ENCODE data around the gene KRT73.

The KRT73 gene

DNA sequence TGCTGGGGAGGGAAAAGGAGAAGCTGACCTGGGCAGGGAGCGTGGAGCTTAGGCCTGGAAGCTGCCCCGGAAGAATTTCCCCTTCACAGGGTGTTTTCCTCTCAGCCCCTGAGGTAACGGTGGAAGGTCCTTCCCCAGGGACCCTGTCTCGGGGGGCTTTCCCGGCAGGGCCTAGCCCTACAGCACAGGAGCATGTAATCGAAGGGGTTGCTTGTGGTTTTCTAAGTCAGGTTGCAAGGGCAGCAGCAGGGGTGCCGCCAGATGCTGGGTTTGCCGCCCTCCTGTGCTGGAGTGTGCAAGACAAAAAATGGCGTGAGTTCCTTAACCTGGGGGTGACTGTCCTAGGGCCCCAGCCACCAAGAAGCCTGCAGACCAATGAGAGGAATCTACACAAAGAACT is 43.1 kb downstream of the KRT73 start:
- H3K9me3 ChIP-seq (ENCODE audit: control insufficient read depth, low read length): no peaks in the 10 kb centered on the region
- no peak overlapping the region for H3K9ac ChIP-seq (ENCODE audit: low read length)
- H3K4me1 ChIP-seq (ENCODE audit: control insufficient read depth, insufficient read depth, low read length): no peaks in the 10 kb centered on the region
- H3K27me3 ChIP-seq (ENCODE audit: control insufficient read depth, insufficient read depth, low read length): no peaks in the 10 kb centered on the region
- H3K36me3 ChIP-seq (ENCODE audit: control insufficient read depth, insufficient read depth, low read length): no peaks in the 10 kb centered on the region
- H3K4me3 ChIP-seq (ENCODE audit: low read length): no peak overlapping the region

DNA sequence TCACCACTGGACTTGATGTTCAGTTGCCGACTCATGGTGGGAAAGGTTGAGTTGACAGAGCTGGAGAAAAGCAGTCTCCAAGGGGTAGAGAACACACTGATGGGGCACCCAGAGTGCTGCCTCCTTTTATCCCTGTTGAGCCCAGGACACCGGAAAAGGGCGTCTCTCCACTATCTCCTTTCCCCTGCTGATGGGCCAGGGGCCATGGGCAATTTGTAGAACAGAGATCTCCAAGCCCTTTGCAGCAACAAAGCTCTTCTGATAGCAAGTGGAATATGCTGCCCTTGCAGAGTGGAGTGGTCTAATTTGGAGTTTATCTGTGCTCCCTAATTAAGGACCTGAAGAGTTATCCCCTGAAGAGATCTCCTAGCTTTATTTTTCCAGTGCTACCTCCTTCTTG is 44.6 kb downstream of the KRT73 start, which contains the start of gene KRT74:
KRT74 (minus strand) TSS at position 101 of the 400 bp plus-strand sequence; CDS start at position 35, 66 bp downstream.
- Histone ChIP-seq H3K36me3 (ENCODE audit: control insufficient read depth, insufficient read depth, low read length) (no peaks in the 10 kb centered on the region), H3K9ac (ENCODE audit: low read length) (no peak within 1 kb of the TSS), H3K9me3 (ENCODE audit: control insufficient read depth, low read length) (no peaks in the 10 kb centered on the region), H3K4me3 (ENCODE audit: low read length) (no peak within 1 kb of the TSS), H3K4me1 (ENCODE audit: control insufficient read depth, insufficient read depth, low read length) (no peaks in the 10 kb centered on the region), H3K27me3 (ENCODE audit: control insufficient read depth, insufficient read depth, low read length) (no peaks in the 10 kb centered on the region)

DNA sequence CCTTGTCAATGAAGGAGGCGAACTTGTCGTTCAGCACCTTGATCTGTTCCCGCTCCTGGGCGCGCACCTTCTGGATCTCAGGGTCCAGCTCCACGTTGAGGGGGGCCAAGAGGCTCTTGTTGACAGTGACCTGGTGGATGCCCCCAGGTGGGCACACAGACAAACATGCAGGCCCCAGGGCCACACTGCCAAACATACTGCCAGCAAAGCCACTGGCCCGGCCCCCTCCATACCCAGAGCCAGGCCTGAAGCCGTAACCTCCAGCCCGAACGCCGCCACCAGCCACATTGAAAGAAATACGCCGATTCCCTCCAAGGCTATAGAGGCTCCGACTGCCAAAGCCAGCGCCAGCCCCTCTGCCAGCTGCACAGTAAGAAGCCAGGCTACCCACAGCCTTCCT is 45.1 kb downstream of the KRT73 start:
- Histone ChIP-seq H3K9me3 (ENCODE audit: control insufficient read depth, low read length) (no peaks in the 10 kb centered on the region), H3K4me1 (ENCODE audit: control insufficient read depth, insufficient read depth, low read length) (no peaks in the 10 kb centered on the region), H3K27me3 (ENCODE audit: control insufficient read depth, insufficient read depth, low read length) (no peaks in the 10 kb centered on the region), H3K4me3 (ENCODE audit: low read length) (no peak overlapping the region), H3K36me3 (ENCODE audit: control insufficient read depth, insufficient read depth, low read length) (no peaks in the 10 kb centered on the region), H3K9ac (ENCODE audit: low read length) (no peak overlapping the region)

DNA sequence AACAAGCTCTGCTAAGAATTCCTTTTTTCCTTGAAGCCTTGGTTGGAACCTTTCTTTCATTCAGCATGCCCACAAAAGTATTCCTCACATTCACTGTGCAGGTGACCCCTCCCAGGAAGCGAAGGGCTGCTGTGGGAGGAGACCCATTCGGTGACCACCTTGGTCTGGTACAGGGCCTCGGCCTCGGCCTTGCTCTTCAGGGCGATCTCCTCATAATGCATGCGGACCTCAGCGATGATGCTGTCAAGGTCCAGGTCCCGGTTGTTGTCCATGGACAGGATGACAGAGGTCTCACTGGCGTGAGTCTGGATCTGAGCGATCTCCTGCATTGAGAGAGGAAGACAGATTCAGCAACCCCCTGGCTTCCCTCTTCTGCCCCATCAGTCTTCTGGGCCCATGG is 47.8 kb downstream of the KRT73 start:
- H3K36me3 ChIP-seq (ENCODE audit: control insufficient read depth, insufficient read depth, low read length): no peaks in the 10 kb centered on the region
- H3K4me1 ChIP-seq (ENCODE audit: control insufficient read depth, insufficient read depth, low read length): no peaks in the 10 kb centered on the region
- no peaks in the 10 kb centered on the region for H3K9me3 ChIP-seq (ENCODE audit: control insufficient read depth, low read length)
- no peak overlapping the region for H3K9ac ChIP-seq (ENCODE audit: low read length)
- peaks cover 14% of the 10 kb centered on the region for H3K27me3 ChIP-seq (ENCODE audit: control insufficient read depth, insufficient read depth, low read length)
- no peak overlapping the region for H3K4me3 ChIP-seq (ENCODE audit: low read length)

DNA sequence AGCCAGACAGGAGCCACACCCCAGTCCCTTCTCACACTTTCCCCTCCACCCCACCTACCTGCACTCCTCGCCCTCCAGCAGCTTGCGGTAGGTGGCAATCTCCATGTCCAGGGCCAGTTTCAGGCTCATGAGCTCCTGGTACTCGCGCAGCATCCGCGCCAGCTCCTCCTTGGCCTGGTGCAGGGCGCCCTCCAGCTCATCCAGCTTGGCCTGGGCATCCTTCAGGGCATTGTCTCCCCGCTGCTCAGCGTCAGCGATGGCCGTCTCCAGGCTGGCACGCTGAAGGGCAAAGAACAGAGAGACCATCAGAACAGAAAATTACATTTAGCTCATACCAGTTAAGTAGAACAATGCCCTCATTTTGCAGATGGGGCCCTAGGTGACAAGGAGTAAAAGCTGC is 50.2 kb downstream of the KRT73 start:
- Histone ChIP-seq H3K4me1 (ENCODE audit: control insufficient read depth, insufficient read depth, low read length) (no peaks in the 10 kb centered on the region), H3K9me3 (ENCODE audit: control insufficient read depth, low read length) (no peaks in the 10 kb centered on the region), H3K4me3 (ENCODE audit: low read length) (no peak overlapping the region), H3K9ac (ENCODE audit: low read length) (no peak overlapping the region), H3K27me3 (ENCODE audit: control insufficient read depth, insufficient read depth, low read length) (peaks cover 17% of the 10 kb centered on the region), H3K36me3 (ENCODE audit: control insufficient read depth, insufficient read depth, low read length) (no peaks in the 10 kb centered on the region)

DNA sequence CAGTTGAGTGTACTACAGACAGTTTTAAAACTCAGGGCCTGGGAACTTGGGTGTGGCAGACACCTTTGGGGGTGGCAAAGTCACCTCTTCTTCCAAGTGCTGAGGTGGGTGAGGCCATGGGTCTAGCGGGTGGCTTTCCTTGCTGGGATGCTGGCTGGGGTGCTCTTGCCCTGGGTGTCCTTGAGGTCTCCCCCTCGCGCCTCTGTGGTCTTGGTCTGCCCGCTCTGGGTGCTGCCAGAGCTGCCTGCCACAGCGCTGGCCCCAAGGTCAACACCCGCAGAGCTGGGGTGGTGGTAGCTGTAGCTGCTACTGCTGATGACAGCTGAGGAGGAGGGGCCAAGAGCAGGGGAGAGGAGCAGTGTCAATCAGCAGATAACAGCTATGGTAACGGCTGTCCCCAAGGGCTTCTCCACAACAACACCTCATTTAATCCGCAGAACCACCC is 51.5 kb downstream of the KRT73 start:
- Histone ChIP-seq H3K27me3 (ENCODE audit: control insufficient read depth, insufficient read depth, low read length) (peaks cover 17% of the 10 kb centered on the region), H3K9ac (ENCODE audit: low read length) (no peak overlapping the region), H3K4me1 (ENCODE audit: control insufficient read depth, insufficient read depth, low read length) (no peaks in the 10 kb centered on the region), H3K4me3 (ENCODE audit: low read length) (no peak overlapping the region), H3K9me3 (ENCODE audit: control insufficient read depth, low read length) (no peaks in the 10 kb centered on the region), H3K36me3 (ENCODE audit: control insufficient read depth, insufficient read depth, low read length) (no peaks in the 10 kb centered on the region)

DNA sequence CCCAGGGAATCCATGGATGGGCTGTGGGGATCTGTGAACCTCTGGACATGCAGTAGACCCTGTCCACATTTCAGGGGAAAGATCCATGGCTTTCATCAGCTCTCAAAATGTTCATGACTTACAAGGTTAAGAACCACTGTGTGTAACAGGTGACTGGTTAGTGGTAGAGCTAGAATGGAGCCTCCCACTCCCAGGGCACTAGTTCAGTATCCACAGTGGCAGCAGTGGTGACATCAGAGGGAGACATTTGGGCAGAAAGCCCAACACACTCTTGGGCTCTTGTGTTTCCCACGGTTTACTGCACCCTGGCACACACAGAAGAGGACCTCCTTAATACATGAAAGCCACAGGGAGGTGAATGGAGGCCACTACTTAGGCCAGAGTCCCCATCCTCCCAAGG is 53.8 kb downstream of the KRT73 start:
- H3K27me3 ChIP-seq (ENCODE audit: control insufficient read depth, insufficient read depth, low read length): peaks cover 17% of the 10 kb centered on the region
- no peaks in the 10 kb centered on the region for H3K9me3 ChIP-seq (ENCODE audit: control insufficient read depth, low read length)
- no peak overlapping the region for H3K4me3 ChIP-seq (ENCODE audit: low read length)
- H3K36me3 ChIP-seq (ENCODE audit: control insufficient read depth, insufficient read depth, low read length): no peaks in the 10 kb centered on the region
- no peaks in the 10 kb centered on the region for H3K4me1 ChIP-seq (ENCODE audit: control insufficient read depth, insufficient read depth, low read length)
- no peak overlapping the region for H3K9ac ChIP-seq (ENCODE audit: low read length)

DNA sequence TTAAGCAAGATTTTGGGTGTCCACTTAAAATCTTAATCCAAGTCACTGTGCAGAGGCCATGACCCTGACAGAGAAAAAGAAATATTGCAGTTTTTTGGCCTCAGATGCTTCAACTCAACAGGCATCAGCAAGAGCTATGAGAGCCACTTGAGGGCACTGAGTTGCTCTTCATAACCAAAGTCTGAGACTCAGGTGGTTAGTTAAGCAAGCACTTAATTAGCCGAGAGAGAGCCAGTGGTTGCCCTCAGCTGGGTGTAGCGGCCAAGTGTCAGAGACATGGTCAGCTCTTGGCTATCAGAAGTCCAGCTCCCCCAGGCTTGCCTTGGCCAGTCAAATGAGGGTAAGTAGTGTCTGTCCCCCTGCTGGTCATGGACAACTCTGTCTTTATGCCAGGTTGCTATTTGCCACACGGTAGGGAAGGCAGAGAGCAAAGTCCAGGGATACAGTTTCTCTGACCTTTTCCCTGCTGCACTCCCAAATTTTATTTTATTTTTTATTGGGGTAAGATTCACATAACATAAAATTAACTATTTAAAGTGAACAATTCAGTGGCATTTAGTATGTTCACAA is 56.4 kb downstream of the KRT73 start:
- peaks cover 17% of the 10 kb centered on the region for H3K27me3 ChIP-seq (ENCODE audit: control insufficient read depth, insufficient read depth, low read length)
- no peak overlapping the region for H3K9ac ChIP-seq (ENCODE audit: low read length)
- no peaks in the 10 kb centered on the region for H3K4me1 ChIP-seq (ENCODE audit: control insufficient read depth, insufficient read depth, low read length)
- H3K36me3 ChIP-seq (ENCODE audit: control insufficient read depth, insufficient read depth, low read length): no peaks in the 10 kb centered on the region
- H3K9me3 ChIP-seq (ENCODE audit: control insufficient read depth, low read length): no peaks in the 10 kb centered on the region
- H3K4me3 ChIP-seq (ENCODE audit: low read length): no peak overlapping the region

DNA sequence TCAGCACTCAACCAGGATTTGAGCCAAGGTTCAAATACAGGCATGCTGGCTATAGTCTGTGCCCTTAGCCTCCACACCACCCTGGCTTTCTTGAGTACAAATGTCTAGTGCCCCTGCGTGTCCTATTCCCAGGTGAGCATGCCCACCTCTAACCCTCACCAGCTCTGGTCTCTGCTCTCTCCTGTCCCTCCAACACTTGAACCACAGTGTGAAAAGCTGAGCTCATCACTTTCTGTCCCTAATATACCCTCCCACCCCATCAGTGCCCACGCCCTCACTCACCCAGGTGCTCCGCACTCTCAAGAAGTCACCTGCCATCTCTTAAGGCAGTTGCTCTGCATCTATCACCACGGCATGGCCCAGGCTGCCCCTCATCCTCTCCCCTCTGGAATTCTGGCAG is 58.4 kb downstream of the KRT73 start:
- Histone ChIP-seq H3K9me3 (ENCODE audit: control insufficient read depth, low read length) (no peaks in the 10 kb centered on the region), H3K4me1 (ENCODE audit: control insufficient read depth, insufficient read depth, low read length) (no peaks in the 10 kb centered on the region), H3K9ac (ENCODE audit: low read length) (no peak overlapping the region), H3K4me3 (ENCODE audit: low read length) (no peak overlapping the region), H3K36me3 (ENCODE audit: control insufficient read depth, insufficient read depth, low read length) (no peaks in the 10 kb centered on the region), H3K27me3 (ENCODE audit: control insufficient read depth, insufficient read depth, low read length) (peaks cover 8% of the 10 kb centered on the region)

DNA sequence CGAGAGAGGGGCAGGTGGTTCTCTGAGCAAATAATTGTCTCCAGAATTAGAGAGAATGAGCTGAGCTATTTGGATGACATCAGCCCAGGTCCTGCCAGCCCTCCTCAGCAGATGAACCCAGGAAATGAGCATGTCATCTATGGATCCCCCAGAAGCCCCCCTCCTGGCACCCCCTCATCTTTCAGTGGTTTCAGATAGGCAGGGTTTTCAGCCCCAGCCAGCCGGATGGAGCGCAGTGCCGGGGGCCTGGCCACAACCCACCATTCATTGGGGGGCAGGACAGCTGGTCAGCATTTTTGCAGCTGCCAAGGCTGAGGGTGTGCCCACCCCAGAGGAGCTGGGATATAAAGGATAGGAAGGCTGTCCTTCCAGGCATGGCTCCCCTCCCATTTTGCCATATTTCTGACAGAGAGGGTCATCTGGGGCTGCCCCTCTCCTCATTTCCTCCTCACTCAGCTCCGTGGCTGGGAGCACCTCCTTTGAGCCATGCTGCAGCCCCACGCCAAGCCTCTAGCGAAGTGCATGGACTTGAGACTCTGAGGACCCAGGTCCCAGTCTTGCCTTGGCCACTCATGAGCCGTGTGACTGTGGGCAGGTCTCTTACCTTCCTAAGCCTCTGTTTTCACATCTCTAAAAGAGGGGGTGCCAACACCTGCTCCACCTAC is 59.4 kb downstream of the KRT73 start:
- H3K27me3 ChIP-seq (ENCODE audit: control insufficient read depth, insufficient read depth, low read length): peaks cover 8% of the 10 kb centered on the region
- no peaks in the 10 kb centered on the region for H3K4me1 ChIP-seq (ENCODE audit: control insufficient read depth, insufficient read depth, low read length)
- no peaks in the 10 kb centered on the region for H3K36me3 ChIP-seq (ENCODE audit: control insufficient read depth, insufficient read depth, low read length)
- H3K9me3 ChIP-seq (ENCODE audit: control insufficient read depth, low read length): no peaks in the 10 kb centered on the region
- no peak overlapping the region for H3K9ac ChIP-seq (ENCODE audit: low read length)
- H3K4me3 ChIP-seq (ENCODE audit: low read length): no peak overlapping the region
